KMS-11 (cell line): ENCODE results near the gene MAN2B2.

ENCODE experiments used
- H2AFZ ChIP-seq: fragments of 200-600 bp; sonication (generic); 2 replicates; pipeline ENCODE4 v1.6.1; 2016; ENCODE audit warnings: antibody characterized with exemption, mixed run types, low read depth
- H3K27ac ChIP-seq: fragments of 200-600 bp; sonication (generic); 2 replicates; pipeline ENCODE4 v1.6.1; 2016; ENCODE audit warnings: mild to moderate bottlenecking, mixed run types
- H3K27me3 ChIP-seq: fragments of 200-600 bp; sonication (generic); 2 replicates; pipeline ENCODE4 v1.6.1; 2017; ENCODE audit warnings: mild to moderate bottlenecking, low read depth, mixed run types, moderate library complexity; ENCODE audit not compliant: insufficient read depth
- H3K36me3 ChIP-seq: fragments of 200-600 bp; sonication (generic); 2 replicates; pipeline ENCODE4 v1.6.1; 2017; ENCODE audit warnings: mild to moderate bottlenecking, mixed run types; ENCODE audit not compliant: insufficient read depth
- H3K4me1 ChIP-seq: fragments of 200-600 bp; sonication (generic); 2 replicates; pipeline ENCODE4 v1.6.1; 2016; ENCODE audit warnings: mild to moderate bottlenecking, low read depth, mixed run types; ENCODE audit not compliant: poor library complexity, severe bottlenecking
- H3K4me2 ChIP-seq: fragments of 200-600 bp; sonication (generic); 2 replicates; pipeline ENCODE4 v1.7.0; 2016; ENCODE audit warnings: mild to moderate bottlenecking, mixed run types
- H3K4me3 ChIP-seq: fragments of 200-600 bp; sonication (generic); IDR thresholded peaks from 2 replicates; pipeline ENCODE4 v1.6.1; 2017; ENCODE audit warnings: low read depth, low read length, mixed read lengths; ENCODE audit not compliant: insufficient read depth
- H3K79me2 ChIP-seq: fragments of 200-600 bp; sonication (generic); 2 replicates; pipeline ENCODE4 v1.6.1; 2016; ENCODE audit warnings: low read depth, mixed run types; ENCODE audit not compliant: insufficient read depth
- H3K9ac ChIP-seq: fragments of 200-600 bp; sonication (generic); 2 replicates; pipeline ENCODE4 v1.6.1; 2016; ENCODE audit warnings: mild to moderate bottlenecking, mixed run types
- H4K20me1 ChIP-seq: fragments of 200-600 bp; sonication (generic); 2 replicates; pipeline ENCODE4 v1.6.1; 2016; ENCODE audit warnings: mild to moderate bottlenecking, mixed run types; ENCODE audit not compliant: insufficient read depth
- CTCF ChIP-seq: fragments of 200-600 bp; sonication (generic); conservative IDR thresholded peaks from 2 replicates; pipeline ENCODE4 v1.6.1; 2017; ENCODE audit warnings: low read depth, mild to moderate bottlenecking, antibody characterized with exemption, low read length, moderate library complexity, mixed read lengths

Gene MAN2B2

GRCh38 chr4:6551660-6552059 is 23.3 kb upstream of the MAN2B2 start:
- TF ChIP-seq CTCF, result no peak
- Histone ChIP-seq H3K27me3 (peaks cover 13% of the 10 kb centered on the region; the same call in 1 of the 2 replicates), H3K79me2 (no peaks in the 10 kb centered on the region), H3K27ac (no peak overlapping the region), H3K4me1 (no peaks in the 10 kb centered on the region), H4K20me1 (no peaks in the 10 kb centered on the region), H2AFZ (no peak overlapping the region), H3K4me3 (no peak overlapping the region), H3K9ac (no peak overlapping the region), H3K36me3 (no peaks in the 10 kb centered on the region), H3K4me2 (no peak overlapping the region)

GRCh38 chr4:6555519-6555918 is 19.5 kb upstream of the MAN2B2 start:
- TF ChIP-seq CTCF, result no peak
- Histone ChIP-seq H3K36me3 (no peaks in the 10 kb centered on the region), H3K4me1 (no peaks in the 10 kb centered on the region), H3K4me2 (no peak overlapping the region), H2AFZ (no peak overlapping the region), H3K9ac (no peak overlapping the region), H3K27ac (no peak overlapping the region), H3K4me3 (no peak overlapping the region), H4K20me1 (no peaks in the 10 kb centered on the region), H3K79me2 (no peaks in the 10 kb centered on the region), H3K27me3 (peaks cover 27% of the 10 kb centered on the region; the same call in 1 of the 2 replicates)

GRCh38 chr4:6556263-6556662 is 18.7 kb upstream of the MAN2B2 start:
- Histone ChIP-seq H3K27ac (no peak overlapping the region), H3K27me3 (peaks cover 27% of the 10 kb centered on the region; the same call in 1 of the 2 replicates), H3K9ac (no peak overlapping the region), H4K20me1 (no peaks in the 10 kb centered on the region), H3K4me1 (no peaks in the 10 kb centered on the region), H2AFZ (no peak overlapping the region), H3K79me2 (no peaks in the 10 kb centered on the region), H3K4me2 (no peak overlapping the region), H3K4me3 (no peak overlapping the region), H3K36me3 (no peaks in the 10 kb centered on the region)
- TF ChIP-seq CTCF, result no peak

- Histone ChIP-seq H3K4me3 (no peak overlapping the region), H3K27ac (no peak overlapping the region), H2AFZ (no peak overlapping the region), H3K4me2 (no peak overlapping the region), H3K79me2 (no peaks in the 10 kb centered on the region), H3K36me3 (no peaks in the 10 kb centered on the region), H3K4me1 (no peaks in the 10 kb centered on the region), H3K27me3 (peaks cover 27% of the 10 kb centered on the region; the same call in 1 of the 2 replicates), H4K20me1 (no peaks in the 10 kb centered on the region), H3K9ac (no peak overlapping the region)
- no peak for TF ChIP-seq CTCF
These were observed 17.8 kb upstream of the MAN2B2 start for GRCh38 chr4:6557185-6557584.

GRCh38 chr4:6557856-6558255 is 17.1 kb upstream of the MAN2B2 start:
- TF ChIP-seq CTCF, result no peak
- Histone ChIP-seq H3K27ac (no peak overlapping the region), H4K20me1 (no peaks in the 10 kb centered on the region), H3K4me2 (no peak overlapping the region), H3K79me2 (no peaks in the 10 kb centered on the region), H2AFZ (no peak overlapping the region), H3K27me3 (peaks cover 27% of the 10 kb centered on the region; the same call in 1 of the 2 replicates), H3K4me1 (no peaks in the 10 kb centered on the region), H3K36me3 (no peaks in the 10 kb centered on the region), H3K4me3 (no peak overlapping the region), H3K9ac (no peak overlapping the region)
